Body of pancreas (tissue), 4 donors: ENCODE data around the gene TMEM174. TPM values are rescaled to one million over a fixed set of nuclear protein-coding genes. Genes with fewer than 3 reads are reported as not detected.

ENCODE experiments used
- ATAC-seq: fragments of 150-250 bp; one replicate; pipeline ENCODE4 v1.9.1; 2016
- DNase-seq, 4 donors: peaks; one replicate each; pipeline ENCODE4 v3.0.0-alpha.2; 2019
- H3K27ac ChIP-seq, 4 donors: fragments of 200-600 bp; sonication (generic); 1 replicate in 3 of 4; 2 replicates in 1 of 4; pipeline versions ENCODE4 v1.5.1 to v1.6.1; 2016 to 2019; ENCODE audit warnings: mild to moderate bottlenecking in 1 of 4, mixed read lengths in 1 of 4, moderate library complexity in 1 of 4
- H3K27me3 ChIP-seq, 2 donors: fragments of 200-600 bp; sonication (generic); one replicate each; pipeline ENCODE4 v1.6.0; 2016; ENCODE audit warnings: mild to moderate bottlenecking in 1 of 2
- H3K36me3 ChIP-seq, 2 donors: fragments of 200-600 bp; sonication (generic); replicated peaks in 1 of 2; 2 replicates each; pipeline ENCODE4 v1.5.1; 2016; ENCODE audit warnings: low read depth in 2 of 2; ENCODE audit not compliant: insufficient read depth in 1 of 2
- H3K4me1 ChIP-seq: fragments of 200-600 bp; sonication (generic); one replicate; pipeline ENCODE4 v1.6.0; 2016
- H3K4me3 ChIP-seq, 2 donors: fragments of 200-600 bp; sonication (generic); 1 replicate in 1 of 2; 2 replicates in 1 of 2; pipeline ENCODE4 v1.5.1; 2016 to 2019
- H3K9me3 ChIP-seq, 3 donors: fragments of 200-600 bp; sonication (generic); 1 replicate in 2 of 3; 2 replicates in 1 of 3; pipeline ENCODE4 v1.5.1; 2016
- POLR2A ChIP-seq, 3 donors: fragments of 450-650 bp; IDR thresholded peaks; one replicate each; pipeline ENCODE4 v1.6.1; 2016; ENCODE audit warnings: antibody characterized with exemption in 3 of 3, mild to moderate bottlenecking in 2 of 3
- WGBS, 2 donors: methylation state at CpG; one replicate each; pipeline ENCODE4 v1.1.5; 2017; 5-methylcytosine and 5-hydroxymethylcytosine counted together
- intact Hi-C: fragments of 100-400 bp; cut with DNase I; formaldehyde crosslinking; loops from one replicate; pipeline ENCODE4 v1.15.1; 2023
- total RNA-seq, 2 donors: library from RNA; depleted of rRNA; stranded (reverse); fragments of >200 nt; gene quantifications; one replicate each; pipeline ENCODE4 v1.1.0, GENCODE V29; 2016
- TF ChIP-seq, protein P1 (sequence below), 7 experiments: fragments of 450-650 bp in 4 of 7; fragments of 200-600 bp in 3 of 7; sonication (generic) in 3 of 7; IDR thresholded peaks; one replicate each; pipeline ENCODE4 v1.5.1; 2016 to 2019; ENCODE audit warnings: antibody characterized with exemption in 7 of 7

Gene TMEM174
- total RNA-seq, 2 donors from 2014 or later, result not detected

DNA sequence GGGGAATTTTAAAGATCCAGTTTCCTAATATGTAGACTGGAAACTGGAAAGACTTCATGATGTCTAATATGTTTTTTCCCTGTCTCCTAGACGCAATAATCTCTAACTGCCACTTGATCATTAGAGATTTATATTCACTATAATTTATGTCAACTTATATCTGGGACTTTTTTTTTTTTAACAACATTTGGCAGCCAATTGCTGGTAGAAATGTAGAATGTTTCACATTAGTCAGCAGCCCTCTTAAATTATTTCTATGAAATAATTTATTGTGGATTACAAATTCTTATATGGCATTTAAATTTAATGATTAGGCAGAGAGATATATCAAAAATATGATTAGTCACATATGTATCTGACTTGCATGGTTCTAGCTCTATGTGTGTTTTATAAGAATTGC is 48.2 kb downstream of the TMEM174 start:
- no peak overlapping the region for H3K27ac ChIP-seq
- ATAC-seq (no peak), DNase-seq (no peak)
- intact Hi-C loops, result no loop called here
- 74 to 89% methylated on average over 1 of the region's 1 CpG for WGBS, 2 donors
- H3K36me3 ChIP-seq, result no peaks in the 10 kb centered on the region
- peaks cover 0 to 7% of the 10 kb centered on the region in 2 donors for H3K27me3 ChIP-seq
- no peak overlapping the region for H3K4me3 ChIP-seq
- no peaks in the 10 kb centered on the region for H3K9me3 ChIP-seq
- TF ChIP-seq, protein P1, sequence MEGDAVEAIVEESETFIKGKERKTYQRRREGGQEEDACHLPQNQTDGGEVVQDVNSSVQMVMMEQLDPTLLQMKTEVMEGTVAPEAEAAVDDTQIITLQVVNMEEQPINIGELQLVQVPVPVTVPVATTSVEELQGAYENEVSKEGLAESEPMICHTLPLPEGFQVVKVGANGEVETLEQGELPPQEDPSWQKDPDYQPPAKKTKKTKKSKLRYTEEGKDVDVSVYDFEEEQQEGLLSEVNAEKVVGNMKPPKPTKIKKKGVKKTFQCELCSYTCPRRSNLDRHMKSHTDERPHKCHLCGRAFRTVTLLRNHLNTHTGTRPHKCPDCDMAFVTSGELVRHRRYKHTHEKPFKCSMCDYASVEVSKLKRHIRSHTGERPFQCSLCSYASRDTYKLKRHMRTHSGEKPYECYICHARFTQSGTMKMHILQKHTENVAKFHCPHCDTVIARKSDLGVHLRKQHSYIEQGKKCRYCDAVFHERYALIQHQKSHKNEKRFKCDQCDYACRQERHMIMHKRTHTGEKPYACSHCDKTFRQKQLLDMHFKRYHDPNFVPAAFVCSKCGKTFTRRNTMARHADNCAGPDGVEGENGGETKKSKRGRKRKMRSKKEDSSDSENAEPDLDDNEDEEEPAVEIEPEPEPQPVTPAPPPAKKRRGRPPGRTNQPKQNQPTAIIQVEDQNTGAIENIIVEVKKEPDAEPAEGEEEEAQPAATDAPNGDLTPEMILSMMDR (IDR thresholded peaks at IDR 0.05), result no peak
- no peak for TF ChIP-seq POLR2A (IDR thresholded peaks at IDR 0.05)
- H3K4me1 ChIP-seq, result peaks cover 4% of the 10 kb centered on the region

DNA sequence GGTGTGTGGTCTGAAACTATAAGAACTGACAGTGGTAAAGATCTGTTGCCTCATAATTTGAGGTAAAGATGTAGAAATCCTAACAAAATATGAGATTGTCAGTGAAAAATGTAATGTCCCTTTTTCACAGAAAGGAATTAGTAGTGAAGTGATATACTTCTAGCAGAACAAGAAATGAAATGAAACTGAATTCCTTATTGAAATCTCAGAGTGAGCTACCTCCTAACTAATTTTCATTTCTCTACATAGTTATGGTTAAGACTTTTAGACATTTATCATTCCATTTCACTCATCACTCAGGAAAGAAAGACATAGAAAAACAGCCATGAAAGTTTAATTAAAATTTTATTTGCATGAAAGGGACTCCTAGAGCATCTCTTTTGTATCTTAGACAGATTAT is 48.7 kb downstream of the TMEM174 start:
- intact Hi-C loops, result no loop called here
- no peaks in the 10 kb centered on the region for H3K36me3 ChIP-seq
- peaks cover 0 to 7% of the 10 kb centered on the region in 2 donors for H3K27me3 ChIP-seq
- H3K9me3 ChIP-seq, result no peaks in the 10 kb centered on the region
- no peaks in the 10 kb centered on the region for H3K4me1 ChIP-seq
- DNase-seq, result no peak
- TF ChIP-seq, protein P1 (IDR thresholded peaks at IDR 0.05), result no peak
- no peak for TF ChIP-seq POLR2A (IDR thresholded peaks at IDR 0.05)
- ATAC-seq, result no peak
- H3K27ac ChIP-seq, result no peak overlapping the region
- no peak overlapping the region for H3K4me3 ChIP-seq

DNA sequence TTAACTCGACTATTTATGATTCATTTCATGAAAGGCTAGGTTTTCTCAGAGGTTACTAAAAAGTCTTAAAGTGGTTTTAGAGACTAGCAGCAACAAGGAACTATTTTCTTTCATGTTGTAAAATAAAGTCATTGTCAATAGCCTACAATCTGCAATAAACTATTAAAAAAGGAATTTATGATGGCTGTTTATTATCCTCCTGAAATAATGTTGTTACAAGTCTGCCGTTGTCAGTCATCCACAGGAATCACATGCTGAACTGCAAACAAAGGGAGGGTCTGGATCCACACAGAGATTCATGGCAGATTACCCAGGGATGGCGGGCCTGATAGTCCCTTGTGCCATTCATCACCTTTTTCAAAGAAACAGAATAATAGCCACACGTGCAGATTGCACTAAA is 49.2 kb downstream of the TMEM174 start:
- Histone ChIP-seq H3K27ac (no peak overlapping the region), H3K4me3 (no peak overlapping the region), H3K36me3 (no peaks in the 10 kb centered on the region), H3K27me3 (peaks cover 0 to 7% of the 10 kb centered on the region in 2 donors), H3K4me1 (no peaks in the 10 kb centered on the region), H3K9me3 (no peaks in the 10 kb centered on the region)
- ATAC-seq (no peak), DNase-seq (no peak)
- intact Hi-C loops, result no loop called here
- no peak for TF ChIP-seq POLR2A (IDR thresholded peaks at IDR 0.05)
- TF ChIP-seq, protein P1 (IDR thresholded peaks at IDR 0.05), result no peak
- whole genome bisulfite sequencing, 2 donors, result 59 to 63% methylated on average over 4 of the region's 4 CpGs

Other genes with a start within 250 kb of the TMEM174 start
- 10 to 100 TPM in 1 of 2 donors, 1 to 10 TPM in 1; 5.9 to 18.2 TPM for gene FCHO2, start 217.2 kb upstream of the TMEM174 start, total RNA-seq
- gene TMEM171, start 52.6 kb upstream of the TMEM174 start, total RNA-seq, result 1 to 10 TPM in 1 of 2 donors, not detected in 1; 1.8 TPM